Neutrophil (primary cell): ENCODE results near the gene ASB7.

Experiments used
- H3K27ac ChIP-seq: fragments of 200-600 bp; sonication (generic); 2 replicates; pipeline ENCODE4 v1.5.1; 2016; ENCODE audit warnings: mild to moderate bottlenecking, moderate library complexity
- H3K27me3 ChIP-seq: fragments of 200-600 bp; sonication (generic); 2 replicates; pipeline ENCODE4 v1.6.0; 2016; ENCODE audit warnings: mild to moderate bottlenecking
- H3K36me3 ChIP-seq: fragments of 200-600 bp; sonication (generic); 2 replicates; pipeline ENCODE4 v1.5.1; 2017
- H3K4me1 ChIP-seq, 2 experiments: fragments of 200-600 bp in 1 of 2; sonication (generic) in 1 of 2; 1 replicate in 1 of 2; 2 replicates in 1 of 2; pipeline versions ENCODE4 v1.5.1 to v1.6.1; 2013 to 2016; ENCODE audit warnings: low read depth in 1 of 2, low read length in 1 of 2, mild to moderate bottlenecking in 1 of 2, moderate library complexity in 1 of 2; ENCODE audit not compliant: control insufficient read depth in 1 of 2, insufficient read depth in 1 of 2
- H3K4me3 ChIP-seq, 2 experiments: fragments of 200-600 bp in 1 of 2; sonication (generic) in 1 of 2; 1 replicate in 1 of 2; 2 replicates in 1 of 2; pipeline ENCODE4 v1.5.1; 2013 to 2016; ENCODE audit warnings: low read depth in 1 of 2, low read length in 1 of 2, mild to moderate bottlenecking in 1 of 2, moderate library complexity in 1 of 2
- H3K9me3 ChIP-seq: fragments of 200-600 bp; sonication (generic); 2 replicates; pipeline ENCODE4 v1.5.1; 2016
- TF ChIP-seq, protein P1 (sequence below): fragments of 200-600 bp; sonication (generic); IDR thresholded peaks from 2 replicates; pipeline ENCODE4 v1.5.1; 2016; ENCODE audit warnings: antibody characterized with exemption

The ASB7 gene

GRCh38 chr15:100638177-100638730 lies 35.9 kb downstream of the ASB7 start:
- H3K27ac ChIP-seq = no peak overlapping the region
- H3K9me3 ChIP-seq = no peaks in the 10 kb centered on the region
- no peak overlapping the region for H3K4me3 ChIP-seq
- peaks cover 35 to 45% of the 10 kb centered on the region in 2 experiments for H3K4me1 ChIP-seq
- TF ChIP-seq, protein P1, sequence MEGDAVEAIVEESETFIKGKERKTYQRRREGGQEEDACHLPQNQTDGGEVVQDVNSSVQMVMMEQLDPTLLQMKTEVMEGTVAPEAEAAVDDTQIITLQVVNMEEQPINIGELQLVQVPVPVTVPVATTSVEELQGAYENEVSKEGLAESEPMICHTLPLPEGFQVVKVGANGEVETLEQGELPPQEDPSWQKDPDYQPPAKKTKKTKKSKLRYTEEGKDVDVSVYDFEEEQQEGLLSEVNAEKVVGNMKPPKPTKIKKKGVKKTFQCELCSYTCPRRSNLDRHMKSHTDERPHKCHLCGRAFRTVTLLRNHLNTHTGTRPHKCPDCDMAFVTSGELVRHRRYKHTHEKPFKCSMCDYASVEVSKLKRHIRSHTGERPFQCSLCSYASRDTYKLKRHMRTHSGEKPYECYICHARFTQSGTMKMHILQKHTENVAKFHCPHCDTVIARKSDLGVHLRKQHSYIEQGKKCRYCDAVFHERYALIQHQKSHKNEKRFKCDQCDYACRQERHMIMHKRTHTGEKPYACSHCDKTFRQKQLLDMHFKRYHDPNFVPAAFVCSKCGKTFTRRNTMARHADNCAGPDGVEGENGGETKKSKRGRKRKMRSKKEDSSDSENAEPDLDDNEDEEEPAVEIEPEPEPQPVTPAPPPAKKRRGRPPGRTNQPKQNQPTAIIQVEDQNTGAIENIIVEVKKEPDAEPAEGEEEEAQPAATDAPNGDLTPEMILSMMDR = no peak
- no peaks in the 10 kb centered on the region for H3K27me3 ChIP-seq
- H3K36me3 ChIP-seq = peaks cover 14% of the 10 kb centered on the region

- H3K27me3 ChIP-seq = no peaks in the 10 kb centered on the region
- peak overlapping the region; percentile 83 for H3K27ac ChIP-seq
- TF ChIP-seq, protein P1 = peak; percentile 19
- H3K36me3 ChIP-seq = no peaks in the 10 kb centered on the region
- H3K4me3 ChIP-seq = peak overlapping the region; percentile 2 to 9
- no peaks in the 10 kb centered on the region for H3K9me3 ChIP-seq
- H3K4me1 ChIP-seq = peaks cover 44 to 72% of the 10 kb centered on the region in 2 experiments
These were observed 40.0 kb downstream of the ASB7 start for GRCh38 chr15:100642213-100642949.

- H3K27ac ChIP-seq = peak overlapping the region; percentile 83
- H3K9me3 ChIP-seq = no peaks in the 10 kb centered on the region
- H3K27me3 ChIP-seq = no peaks in the 10 kb centered on the region
- TF ChIP-seq, protein P1 = no peak
- peaks cover 44 to 72% of the 10 kb centered on the region in 2 experiments for H3K4me1 ChIP-seq
- peaks cover 5% of the 10 kb centered on the region for H3K36me3 ChIP-seq
- H3K4me3 ChIP-seq = peak overlapping the region in 1 of 2 experiments; percentile 9
These were observed 40.6 kb downstream of the ASB7 start for GRCh38 chr15:100642950-100643338.

- Histone ChIP-seq H3K36me3 (peaks cover 30% of the 10 kb centered on the region), H3K9me3 (no peaks in the 10 kb centered on the region), H3K4me3 (no peak overlapping the region), H3K27me3 (no peaks in the 10 kb centered on the region), H3K27ac (peak overlapping the region; percentile 42), H3K4me1 (peaks cover 47 to 65% of the 10 kb centered on the region in 2 experiments)
- TF ChIP-seq, protein P1 = no peak
These were observed 43.3 kb downstream of the ASB7 start for GRCh38 chr15:100645671-100646070.

DNA sequence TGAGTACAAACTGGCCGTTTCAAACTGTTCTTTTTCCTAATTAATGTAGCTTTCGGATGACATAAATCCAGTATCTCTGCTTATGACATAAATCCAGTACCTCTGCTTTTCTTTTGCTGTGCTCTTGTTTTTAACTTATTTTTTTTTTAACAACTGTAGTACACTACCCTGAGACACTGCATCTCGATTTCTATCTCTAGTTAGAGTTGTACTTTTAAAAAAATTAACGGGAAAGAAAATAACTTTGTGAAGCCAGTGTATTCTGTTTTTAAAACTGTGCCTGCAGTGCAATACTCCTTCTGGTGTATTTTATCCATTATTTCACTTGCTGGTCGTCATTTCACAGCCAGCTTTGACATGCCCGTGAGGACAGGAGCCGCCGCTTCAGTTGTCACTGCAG lies 46.6 kb downstream of the ASB7 start:
- Histone ChIP-seq H3K9me3 (no peaks in the 10 kb centered on the region), H3K27ac (no peak overlapping the region), H3K36me3 (peaks cover 47% of the 10 kb centered on the region), H3K4me1 (peaks cover 21 to 32% of the 10 kb centered on the region in 2 experiments), H3K27me3 (no peaks in the 10 kb centered on the region), H3K4me3 (no peak overlapping the region)
- TF ChIP-seq, protein P1 = no peak
